GM21619 (cell line): ENCODE measurements around the gene CLEC16A.

Experiments
- ATAC-seq: cut with Tn5 transposase; IDR thresholded peaks from one replicate; pipeline ENCODE4 v1.9.1; 2021; ENCODE audit not compliant: unreplicated experiment

The CLEC16A gene

GRCh38 chr16:11165894-11166665 is 221.7 kb downstream of the CLEC16A start:
- no peak for ATAC-seq

- no peak for ATAC-seq
Observed at GRCh38 chr16:11167581-11167980, 223.2 kb downstream of the CLEC16A start.

- ATAC-seq, result no peak
Observed at GRCh38 chr16:11168386-11169051, 224.2 kb downstream of the CLEC16A start.

- ATAC-seq, result no peak
Observed at GRCh38 chr16:11169641-11170040, 225.3 kb downstream of the CLEC16A start.

GRCh38 chr16:11170201-11170600 is 225.8 kb downstream of the CLEC16A start:
- ATAC-seq, result no peak

GRCh38 chr16:11170696-11171447 is 226.5 kb downstream of the CLEC16A start:
- no peak for ATAC-seq

GRCh38 chr16:11171448-11171709 is 227.0 kb downstream of the CLEC16A start:
- ATAC-seq, result no peak

- ATAC-seq, result no peak
Observed at GRCh38 chr16:11171757-11172299, 227.5 kb downstream of the CLEC16A start.

GRCh38 chr16:11173426-11173825 is 229.1 kb downstream of the CLEC16A start:
- ATAC-seq, result no peak

- ATAC-seq, result no peak
Observed at GRCh38 chr16:11174141-11174540, 229.8 kb downstream of the CLEC16A start.

- ATAC-seq, result no peak
Observed at GRCh38 chr16:11175106-11175786, 230.9 kb downstream of the CLEC16A start.

GRCh38 chr16:11175787-11176341 is 231.5 kb downstream of the CLEC16A start:
- ATAC-seq, result peak; percentile 48

GRCh38 chr16:11177578-11178160 is 233.3 kb downstream of the CLEC16A start:
- no peak for ATAC-seq

GRCh38 chr16:11178424-11178823 is 234.1 kb downstream of the CLEC16A start:
- no peak for ATAC-seq

- ATAC-seq, result no peak
Observed at GRCh38 chr16:11179574-11179973, 235.2 kb downstream of the CLEC16A start.

GRCh38 chr16:11180489-11180888 is 236.1 kb downstream of the CLEC16A start:
- no peak for ATAC-seq

GRCh38 chr16:11181242-11181898 is 237.0 kb downstream of the CLEC16A start:
- no peak for ATAC-seq

GRCh38 chr16:11181899-11182279 is 237.5 kb downstream of the CLEC16A start:
- ATAC-seq, result no peak

GRCh38 chr16:11182411-11182810 is 238.0 kb downstream of the CLEC16A start:
- no peak for ATAC-seq
